Measurements from ENCODE around the gene ZCWPW1. TPM values are rescaled to one million over a fixed set of nuclear protein-coding genes. Genes with fewer than 3 reads are reported as not detected.

ZCWPW1 gene
- total RNA-seq, 2 donors from 2014 or later = 1.2 to 1.6 TPM

DNA sequence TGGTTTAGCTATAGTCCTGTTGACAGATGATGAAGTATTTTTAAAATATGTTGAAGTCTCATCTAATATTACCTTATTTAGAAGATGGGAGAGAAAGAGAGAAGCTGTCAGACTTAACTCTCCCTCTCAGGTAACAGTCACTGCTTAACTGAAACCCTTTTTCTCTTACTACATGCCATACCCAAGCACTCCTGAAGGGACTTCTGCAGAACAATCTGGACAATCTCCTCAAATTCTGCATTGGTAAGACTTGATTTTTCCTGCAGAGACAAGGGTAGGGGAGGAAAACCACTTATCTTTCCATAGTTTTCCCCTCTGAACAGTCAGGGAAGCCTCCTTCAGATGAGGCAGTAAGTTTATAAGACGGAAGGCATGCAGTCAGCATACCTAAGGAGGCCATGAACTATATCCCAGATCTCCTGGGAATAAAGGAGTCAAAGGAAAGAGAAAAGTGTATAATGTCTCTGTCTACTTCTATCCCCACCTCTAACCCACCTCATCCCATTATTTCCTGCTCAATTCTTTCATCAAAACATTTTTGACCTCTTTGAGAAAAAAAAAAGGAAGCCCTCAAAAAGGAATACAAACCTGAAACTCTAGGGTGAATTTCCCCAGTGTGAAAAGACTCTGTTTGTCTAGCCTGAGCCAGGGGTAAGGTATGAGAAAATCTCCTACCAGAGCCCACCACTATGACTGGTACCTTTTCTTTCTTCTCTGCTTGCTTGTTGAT, 9.4 kb downstream of the ZCWPW1 start:
- no peak for DNase-seq
- intact Hi-C loops (cut with DNase I, micrococcal nuclease) = no loop called here
- ATAC-seq = no peak

- DNase-seq = no peak
- intact Hi-C loops (cut with DNase I, micrococcal nuclease) = no loop called here
- no peak for ATAC-seq
Observed at GRCh38 chr7:100415448-100415847, 13.1 kb downstream of the ZCWPW1 start.

- intact Hi-C loops (cut with DNase I, micrococcal nuclease) = no loop called here
- no peak for ATAC-seq
- no peak for DNase-seq
Observed at GRCh38 chr7:100413889-100414288, 14.6 kb downstream of the ZCWPW1 start.

- intact Hi-C loops (cut with DNase I, micrococcal nuclease) = no loop called here
- ATAC-seq (no peak), DNase-seq (no peak)
Observed at GRCh38 chr7:100413346-100413745, 15.2 kb downstream of the ZCWPW1 start.

- DNase-seq = no peak
- ATAC-seq = no peak
- intact Hi-C loops (cut with DNase I, micrococcal nuclease) = no loop called here
Observed at GRCh38 chr7:100411101-100411500, 17.4 kb downstream of the ZCWPW1 start.

- intact Hi-C loops (cut with DNase I, micrococcal nuclease) = no loop called here
- no peak for DNase-seq
- peak; percentile 64 for ATAC-seq
Observed at GRCh38 chr7:100407285-100408180, 21.0 kb downstream of the ZCWPW1 start.

- intact Hi-C loops (cut with DNase I, micrococcal nuclease) = no loop called here
- ATAC-seq = no peak
- no peak for DNase-seq
Observed at GRCh38 chr7:100406767-100407166, 21.7 kb downstream of the ZCWPW1 start.

- DNase-seq = no peak
- no peak for ATAC-seq
- intact Hi-C loops (cut with DNase I, micrococcal nuclease) = no loop called here
Observed at GRCh38 chr7:100402241-100402640, 26.3 kb downstream of the ZCWPW1 start.

GRCh38 chr7:100401811-100402210, 26.7 kb downstream of the ZCWPW1 start:
- intact Hi-C loops (cut with DNase I, micrococcal nuclease) = no loop called here
- DNase-seq (no peak), ATAC-seq (no peak)

- intact Hi-C loops (cut with DNase I, micrococcal nuclease) = no loop called here
- no peak for ATAC-seq
- DNase-seq = no peak
Observed at GRCh38 chr7:100400656-100401055, 27.8 kb downstream of the ZCWPW1 start.

GRCh38 chr7:100400041-100400440, 28.5 kb downstream of the ZCWPW1 start:
- DNase-seq (no peak), ATAC-seq (no peak)
- intact Hi-C loops (cut with DNase I, micrococcal nuclease) = no loop called here

- DNase-seq (no peak), ATAC-seq (no peak)
- intact Hi-C loops (cut with DNase I, micrococcal nuclease) = no loop called here
Observed at GRCh38 chr7:100398239-100398638, 30.3 kb downstream of the ZCWPW1 start.

- DNase-seq = no peak
- ATAC-seq = no peak
- intact Hi-C loops (cut with DNase I, micrococcal nuclease) = no loop called here
Observed at GRCh38 chr7:100397315-100398081, 31.0 kb downstream of the ZCWPW1 start.

- DNase-seq (no peak), ATAC-seq (peak; percentile 36)
- intact Hi-C loops (cut with DNase I, micrococcal nuclease) = no loop called here
Observed at GRCh38 chr7:100396421-100396982, 32.0 kb downstream of the ZCWPW1 start.

DNA sequence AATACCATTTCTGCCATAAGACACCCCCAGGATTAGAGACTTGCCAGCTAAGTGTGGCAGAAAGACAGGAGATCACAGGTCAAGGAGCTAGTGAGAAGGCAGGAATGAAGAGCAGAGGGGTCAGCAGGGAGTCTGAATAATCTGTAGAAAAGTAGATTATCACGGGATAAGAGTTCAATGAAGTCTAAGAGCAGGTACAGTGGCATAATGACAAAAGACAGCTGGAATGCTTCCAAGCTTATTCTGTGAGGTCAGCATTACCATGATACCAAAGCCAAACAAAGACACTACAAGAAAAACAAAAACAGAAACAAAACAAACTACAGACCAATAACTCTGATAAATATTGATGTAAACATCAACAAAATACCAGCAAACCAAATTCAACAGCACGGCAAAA, 34.4 kb downstream of the ZCWPW1 start:
- ATAC-seq (no peak), DNase-seq (no peak)
- intact Hi-C loops (cut with DNase I, micrococcal nuclease) = no loop called here

- DNase-seq = no peak
- no peak for ATAC-seq
- intact Hi-C loops (cut with DNase I, micrococcal nuclease) = no loop called here
Observed at GRCh38 chr7:100393233-100393905, 35.1 kb downstream of the ZCWPW1 start.

GRCh38 chr7:100390286-100391009, 38.1 kb downstream of the ZCWPW1 start:
- intact Hi-C loops (cut with DNase I, micrococcal nuclease) = no loop called here
- peak; percentile 52 for ATAC-seq
- no peak for DNase-seq

- DNase-seq = no peak
- intact Hi-C loops (cut with DNase I, micrococcal nuclease) = no loop called here
- no peak for ATAC-seq
Observed at GRCh38 chr7:100389437-100390088, 38.9 kb downstream of the ZCWPW1 start.

Measured in left colon (tissue), 2 donors.